HEK293 (cell line): ENCODE measurements around the gene PPIE.

Source experiments
- CTCF ChIA-PET: fragments of 350-600 bp; formaldehyde crosslinking; extraction: SDS; loops from one replicate; lab custom pipeline; 2021; ENCODE audit warnings: antibody characterized with exemption; lab: Yijun Ruan, JAX
- POLR2A ChIA-PET: fragments of 300-600 bp; formaldehyde crosslinking; extraction: SDS; loops from one replicate; lab custom pipeline; 2020; ENCODE audit warnings: antibody characterized with exemption, inconsistent platforms; lab: Yijun Ruan, JAX
- H3K27ac ChIP-seq: fragments of 200-500 bp; sonication (Bioruptor generic); 2 replicates; pipeline ENCODE4 v1.5.1; 2014; ENCODE audit warnings: low read depth, low read length, control low read depth, inconsistent platforms; ENCODE audit errors: extremely low read depth
- H3K36me3 ChIP-seq, 2 experiments: fragments of 200-500 bp in 1 of 2; sonication (Bioruptor generic) in 1 of 2; 1 replicate in 1 of 2; 2 replicates in 1 of 2; pipeline ENCODE4 v1.5.1; 2014 to 2017; ENCODE audit warnings: inconsistent platforms in 2 of 2, low read length in 2 of 2; ENCODE audit not compliant: control insufficient read depth in 2 of 2, insufficient read depth in 1 of 2
- H3K4me1 ChIP-seq: fragments of 200-500 bp; sonication (Bioruptor generic); 2 replicates; pipeline ENCODE4 v1.5.1; 2014; ENCODE audit warnings: mild to moderate bottlenecking, low read length, inconsistent platforms; ENCODE audit not compliant: control insufficient read depth, insufficient read depth
- H3K4me3 ChIP-seq: 2 replicates; pipeline ENCODE4 v1.5.1; 2011; ENCODE audit warnings: low read depth, mild to moderate bottlenecking, control low read depth, low read length, moderate library complexity
- H3K9me3 ChIP-seq: fragments of 200-500 bp; sonication (Bioruptor generic); 2 replicates; pipeline ENCODE4 v1.5.1; 2014; ENCODE audit warnings: low read depth, low read length, inconsistent platforms; ENCODE audit not compliant: control insufficient read depth, insufficient read depth
- BCL6B ChIP-seq: fragments of 450-650 bp; formaldehyde crosslinking; IDR thresholded peaks from 2 replicates; pipeline ENCODE4 v1.5.1; 2017; ENCODE audit warnings: missing biosample characterization, missing genetic modification characterization
- GLIS2 ChIP-seq: fragments of 450-650 bp; formaldehyde crosslinking; IDR thresholded peaks from 2 replicates; pipeline ENCODE4 v1.5.1; 2016; ENCODE audit warnings: missing biosample characterization, missing genetic modification characterization
- KLF1 ChIP-seq: fragments of 450-650 bp; formaldehyde crosslinking; IDR thresholded peaks from 2 replicates; pipeline ENCODE4 v1.5.1; 2016; ENCODE audit warnings: missing biosample characterization, missing genetic modification characterization
- MYNN ChIP-seq: fragments of 450-650 bp; formaldehyde crosslinking; IDR thresholded peaks from 2 replicates; pipeline ENCODE4 v1.5.1; 2016; ENCODE audit warnings: missing biosample characterization, missing genetic modification characterization, borderline replicate concordance
- PBX3 ChIP-seq: sonication (generic); formaldehyde crosslinking; IDR thresholded peaks from 2 replicates; pipeline ENCODE4 v1.8.1; 2022; ENCODE audit warnings: mild to moderate bottlenecking, moderate library complexity, missing genetic modification reagents
- PRDM4 ChIP-seq: fragments of 450-650 bp; formaldehyde crosslinking; IDR thresholded peaks from 2 replicates; pipeline ENCODE4 v1.5.1; 2017; ENCODE audit warnings: missing biosample characterization, missing genetic modification characterization
- RBAK ChIP-seq: fragments of 450-650 bp; formaldehyde crosslinking; IDR thresholded peaks from 2 replicates; pipeline ENCODE4 v1.5.1; 2016; ENCODE audit warnings: missing biosample characterization, missing genetic modification characterization
- SCRT2 ChIP-seq: fragments of 450-650 bp; formaldehyde crosslinking; IDR thresholded peaks from 2 replicates; pipeline ENCODE4 v1.5.1; 2016; ENCODE audit warnings: missing biosample characterization, missing genetic modification characterization
- YY2 ChIP-seq: fragments of 450-650 bp; formaldehyde crosslinking; IDR thresholded peaks from 2 replicates; pipeline ENCODE4 v1.5.1; 2016; ENCODE audit warnings: missing biosample characterization, missing genetic modification characterization
- ZBTB48 ChIP-seq: fragments of 450-650 bp; formaldehyde crosslinking; IDR thresholded peaks from 2 replicates; pipeline ENCODE4 v1.5.1; 2016; ENCODE audit warnings: missing biosample characterization, missing genetic modification characterization
- ZBTB8A ChIP-seq: fragments of 450-650 bp; formaldehyde crosslinking; IDR thresholded peaks from 2 replicates; pipeline ENCODE4 v1.5.1; 2016; ENCODE audit warnings: missing biosample characterization, missing genetic modification characterization
- ZNF157 ChIP-seq: fragments of 450-650 bp; formaldehyde crosslinking; IDR thresholded peaks from 2 replicates; pipeline ENCODE4 v1.5.1; 2016; ENCODE audit warnings: missing biosample characterization, missing genetic modification characterization
- ZNF221 ChIP-seq: fragments of 450-650 bp; formaldehyde crosslinking; IDR thresholded peaks from 2 replicates; pipeline ENCODE4 v1.5.1; 2017; ENCODE audit warnings: missing biosample characterization, missing genetic modification characterization, borderline replicate concordance
- ZNF354C ChIP-seq: fragments of 450-650 bp; formaldehyde crosslinking; IDR thresholded peaks from 2 replicates; pipeline ENCODE4 v1.5.1; 2016; ENCODE audit warnings: missing biosample characterization, missing genetic modification characterization, low read depth, borderline replicate concordance
- ZNF555 ChIP-seq: fragments of 450-650 bp; formaldehyde crosslinking; conservative IDR thresholded peaks from 2 replicates; pipeline ENCODE4 v1.5.1; 2017; ENCODE audit warnings: missing biosample characterization, mild to moderate bottlenecking, missing genetic modification characterization, inconsistent platforms
- TF ChIP-seq, protein P1 (sequence below): fragments of 450-650 bp; formaldehyde crosslinking; IDR thresholded peaks from 2 replicates; pipeline ENCODE4 v1.5.1; 2016; ENCODE audit warnings: missing biosample characterization, missing genetic modification characterization

The PPIE gene

GRCh38 chr1:39753132-39754025, 14.7 kb downstream of the PPIE start:
- ChIA-PET POLR2A (interaction anchor here (1.4 kb wide), 1 partner anchor 15 kb away, joined by 7 read pairs; the partner anchor contains the start of gene PPIE), CTCF (no interaction called here)
- no peaks in the 10 kb centered on the region for H3K9me3 ChIP-seq
- H3K4me1 ChIP-seq: no peaks in the 10 kb centered on the region
- H3K36me3 ChIP-seq: peaks cover 38 to 100% of the 10 kb centered on the region in 2 experiments
- no peak overlapping the region for H3K4me3 ChIP-seq
- no peak for TF ChIP-seq ZBTB8A (tag by site-specific recombination)
- TF ChIP-seq ZNF221 (tag by site-specific recombination): no peak
- TF ChIP-seq GLIS2: no peak
- no peak for TF ChIP-seq BCL6B (tag by site-specific recombination)
- no peak for TF ChIP-seq SCRT2 (tag by site-specific recombination)
- no peak for TF ChIP-seq ZNF157
- no peak overlapping the region for H3K27ac ChIP-seq

DNA sequence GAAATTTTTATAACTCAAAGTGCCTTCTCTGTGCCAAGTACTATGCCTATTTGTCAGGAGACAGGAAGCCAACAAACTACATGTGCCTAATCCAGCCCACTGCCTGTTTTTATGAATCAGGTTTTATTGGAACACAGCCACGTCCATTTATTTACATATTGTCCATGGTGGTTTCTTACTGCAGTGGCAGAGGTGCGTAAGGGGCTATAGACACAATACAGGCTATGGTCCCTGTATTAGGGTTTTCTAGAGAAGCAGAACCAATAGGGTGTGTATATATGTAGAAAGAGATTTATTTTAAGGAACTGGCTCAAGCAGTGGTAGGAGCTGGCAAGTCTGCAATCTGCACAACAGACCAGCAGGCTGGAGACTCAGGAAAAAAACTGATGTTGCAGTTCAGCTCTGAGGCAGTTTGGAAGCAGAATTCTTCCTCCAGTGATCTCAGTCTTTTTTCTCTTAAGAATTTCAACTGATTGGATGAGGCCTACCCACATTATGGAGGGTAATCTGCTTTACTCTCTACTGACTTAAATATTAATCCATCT, 15.4 kb downstream of the PPIE start:
- Histone ChIP-seq H3K36me3 (peaks cover 32 to 99% of the 10 kb centered on the region in 2 experiments), H3K9me3 (no peaks in the 10 kb centered on the region), H3K27ac (no peak overlapping the region), H3K4me1 (no peaks in the 10 kb centered on the region), H3K4me3 (no peak overlapping the region)
- no peak for TF ChIP-seq ZNF555 (tag by site-specific recombination)
- no peak for TF ChIP-seq SCRT2 (tag by site-specific recombination)
- TF ChIP-seq RBAK: no peak
- TF ChIP-seq KLF1 (tag by site-specific recombination): no peak
- no peak for TF ChIP-seq PRDM4 (tag by site-specific recombination)
- no peak for TF ChIP-seq PBX3
- TF ChIP-seq YY2 (tag by site-specific recombination): no peak
- no peak for TF ChIP-seq ZNF354C (tag by site-specific recombination)
- no peak for TF ChIP-seq ZBTB48
- TF ChIP-seq MYNN: no peak
- TF ChIP-seq, protein P1, sequence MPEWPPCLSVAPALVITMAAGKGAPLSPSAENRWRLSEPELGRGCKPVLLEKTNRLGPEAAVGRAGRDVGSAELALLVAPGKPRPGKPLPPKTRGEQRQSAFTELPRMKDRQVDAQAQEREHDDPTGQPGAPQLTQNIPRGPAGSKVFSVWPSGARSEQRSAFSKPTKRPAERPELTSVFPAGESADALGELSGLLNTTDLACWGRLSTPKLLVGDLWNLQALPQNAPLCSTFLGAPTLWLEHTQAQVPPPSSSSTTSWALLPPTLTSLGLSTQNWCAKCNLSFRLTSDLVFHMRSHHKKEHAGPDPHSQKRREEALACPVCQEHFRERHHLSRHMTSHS (tag by site-specific recombination): no peak
- ChIA-PET POLR2A (no interaction called here), CTCF (no interaction called here)
